Spleen (tissue), 11 donors: ENCODE results near the gene ACBD6. TPM values are rescaled to one million over a fixed set of nuclear protein-coding genes. Genes with fewer than 3 reads are reported as not detected.

ENCODE experiments used
- DNase-seq: peaks from one replicate; pipeline ENCODE4 v3.0.0-alpha.2; 2020
- H3K27ac ChIP-seq, 8 donors: fragments of 200-600 bp; sonication (generic) in 7 of 8; 1 replicate in 4 of 8; 2 replicates in 4 of 8; pipeline versions ENCODE4 v1.5.0 to v1.8.0; 2016 to 2021; ENCODE audit warnings: inconsistent platforms in 4 of 8, mild to moderate bottlenecking in 4 of 8, moderate library complexity in 1 of 8
- H3K27me3 ChIP-seq, 7 donors: fragments of 200-600 bp; sonication (generic) in 6 of 7; replicated peaks in 1 of 7; 1 replicate in 4 of 7; 2 replicates in 3 of 7; pipeline versions ENCODE4 v1.5.0 to v1.8.0; 2016 to 2021; ENCODE audit warnings: inconsistent platforms in 3 of 7, mild to moderate bottlenecking in 1 of 7
- H3K36me3 ChIP-seq, 6 donors: fragments of 200-600 bp; sonication (generic) in 5 of 6; 1 replicate in 4 of 6; 2 replicates in 2 of 6; pipeline versions ENCODE4 v1.5.0 to v1.8.0; 2016 to 2021; ENCODE audit warnings: inconsistent platforms in 2 of 6
- H3K4me1 ChIP-seq, 6 donors: fragments of 200-600 bp; sonication (generic) in 5 of 6; 1 replicate in 3 of 6; 2 replicates in 3 of 6; pipeline versions ENCODE4 v1.5.0 to v1.8.0; 2016 to 2021; ENCODE audit warnings: inconsistent platforms in 3 of 6
- H3K4me3 ChIP-seq, 8 donors: fragments of 200-600 bp; sonication (generic) in 7 of 8; 1 replicate in 4 of 8; 2 replicates in 4 of 8; pipeline versions ENCODE4 v1.5.0 to v1.8.0; 2016 to 2021; ENCODE audit warnings: inconsistent platforms in 4 of 8, mild to moderate bottlenecking in 4 of 8, moderate library complexity in 2 of 8
- H3K9me3 ChIP-seq, 8 donors: fragments of 200-600 bp; sonication (generic) in 7 of 8; 1 replicate in 4 of 8; 2 replicates in 4 of 8; pipeline versions ENCODE4 v1.5.0 to v1.8.0; 2016 to 2021; ENCODE audit warnings: inconsistent platforms in 4 of 8
- CTCF ChIP-seq, 11 experiments: fragments of 200-600 bp in 7 of 11; fragments of 450-650 bp in 4 of 11; sonication (generic) in 4 of 11; IDR thresholded peaks in 8 of 11; conservative IDR thresholded peaks in 3 of 11; 1 replicate in 7 of 11; 2 replicates in 4 of 11; pipeline versions ENCODE4 v1.4.0 to v1.8.0; 2016 to 2021; ENCODE audit warnings: antibody characterized with exemption in 11 of 11, inconsistent platforms in 4 of 11, mild to moderate bottlenecking in 1 of 11
- POLR2A ChIP-seq, 3 donors: fragments of 450-650 bp; IDR thresholded peaks; one replicate each; pipeline ENCODE4 v1.5.1; 2017; ENCODE audit warnings: antibody characterized with exemption in 3 of 3, mild to moderate bottlenecking in 1 of 3
- POLR2AphosphoS5 ChIP-seq, 3 donors: sonication (generic); formaldehyde crosslinking; IDR thresholded peaks; one replicate each; pipeline ENCODE4 v1.5.1; 2017; ENCODE audit warnings: antibody characterized with exemption in 3 of 3
- WGBS, 5 donors: extraction: QIAGEN DNeasy Blood & Tissue Kit in 3 of 5; methylation state at CpG; one replicate each; pipeline versions ENCODE4 v1.1.5 to v1.1.7; 2013 to 2018; 5-methylcytosine and 5-hydroxymethylcytosine counted together
- intact Hi-C: fragments of 100-400 bp; cut with DNase I; formaldehyde crosslinking; loops from one replicate; pipeline ENCODE4 v1.15.0; 2023; ENCODE audit warnings: low total_unique reads
- polyA plus RNA-seq, 3 donors: library from polyadenylated mRNA; stranded (reverse); fragments of 200-250 nt; gene quantifications; one replicate each; pipeline ENCODE4 v1.2.1, GENCODE V29; 2013
- total RNA-seq, 7 donors: library from RNA; depleted of rRNA in 3 of 7; stranded (reverse); fragments of >200 nt in 3 of 7; fragmentation: NEBNext Ultra II Directional in 4 of 7; extraction: Animal tissue kit (Norgen Biotek cat#: 25700) in 4 of 7; gene quantifications; one replicate each; pipeline versions ENCODE4 v1.1.0 to v1.2.1, GENCODE V29; 2016 to 2021
- donor health status: healthy with polysubstance abuse.
- donor health status: DM: no; HTN: no; CAD: no; lungs with moderate emphysema.
- donor health status: DM: no; HTN: no; CAD: no.
- donor health status: Bipolar disorder and iron deficiency.
- donor health status: healthy.
- donor health status: DM: no; HTN: no; CAD: no.
- donor health status: DM: yes; HTN: yes; CAD: no.

Gene ACBD6
- total and polyA plus RNA-seq, 10 donors: 27.2 to 62.9 (median 38.3) TPM

- Histone ChIP-seq H3K27me3 (no peaks in the 10 kb centered on the region), H3K9me3 (no peaks in the 10 kb centered on the region), H3K4me3 (no peak overlapping the region), H3K4me1 (peaks cover 7 to 63% (median 29%) of the 10 kb centered on the region in 6 donors), H3K27ac (no peak overlapping the region), H3K36me3 (peaks cover 0 to 41% (median 11%) of the 10 kb centered on the region in 6 donors)
- intact Hi-C loops: no loop called here
- DNase-seq: no peak
- TF ChIP-seq CTCF (IDR thresholded peaks at IDR 0.05 in 8 of 11, conservative IDR thresholded peaks at IDR 0.05 in 3 of 11) (no peak), POLR2A (IDR thresholded peaks at IDR 0.05) (no peak)
- 83 to 87% (median 86%) methylated on average over 3 of the region's 3 CpGs for WGBS, 5 donors
Observed at GRCh38 chr1:180497826-180498225, 4.6 kb downstream of the ACBD6 start.

DNA sequence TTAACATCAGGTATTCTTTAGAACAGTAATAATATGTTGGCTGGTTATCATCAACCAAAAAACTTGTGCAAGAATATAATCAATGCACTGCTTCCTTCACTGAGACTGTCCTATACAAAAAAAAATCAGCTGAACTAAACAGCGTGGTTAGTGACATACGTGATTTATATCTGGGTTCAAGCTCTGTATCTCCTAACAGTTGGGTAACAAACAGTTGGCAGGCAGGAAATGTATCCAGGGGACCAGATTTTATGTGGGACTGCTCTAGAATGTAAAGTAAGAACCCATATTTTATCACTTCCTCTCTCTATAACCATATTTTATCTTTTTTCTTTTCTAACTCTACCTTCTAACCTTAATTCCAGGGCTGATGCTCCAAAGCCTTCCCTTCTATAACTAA is 8.0 kb downstream of the ACBD6 start:
- WGBS, 5 donors: 33 to 63% (median 47%) methylated on average over 2 of the region's 2 CpGs
- no peak for DNase-seq
- Histone ChIP-seq H3K4me3 (no peak overlapping the region), H3K27ac (no peak overlapping the region), H3K27me3 (no peaks in the 10 kb centered on the region), H3K9me3 (no peaks in the 10 kb centered on the region), H3K4me1 (peaks cover 0 to 35% (median 8%) of the 10 kb centered on the region in 6 donors), H3K36me3 (peaks cover 0 to 70% (median 16%) of the 10 kb centered on the region in 6 donors)
- TF ChIP-seq POLR2A (IDR thresholded peaks at IDR 0.05) (no peak), POLR2AphosphoS5 (IDR thresholded peaks at IDR 0.05) (no peak), CTCF (IDR thresholded peaks at IDR 0.05 in 8 of 11, conservative IDR thresholded peaks at IDR 0.05 in 3 of 11) (no peak)
- intact Hi-C loops: no loop called here

DNA sequence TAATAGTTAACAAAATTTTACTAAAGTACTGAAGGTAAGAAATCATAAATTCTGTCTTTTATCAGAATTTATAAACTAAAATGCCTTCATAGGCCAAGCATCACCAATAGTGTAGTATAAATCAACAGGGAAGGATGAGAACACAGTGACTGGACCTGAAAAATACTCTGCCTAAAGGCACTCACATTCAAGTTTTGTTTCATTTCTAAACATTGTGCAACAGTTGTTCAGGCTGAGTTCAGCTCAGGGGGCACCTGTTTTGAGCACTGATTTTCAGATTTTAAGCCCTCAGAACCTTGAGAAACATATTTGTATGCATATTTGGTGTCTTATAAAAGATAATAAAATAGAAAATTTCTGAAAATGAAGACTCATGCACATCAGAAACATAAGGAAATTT is 12.4 kb downstream of the ACBD6 start:
- Histone ChIP-seq H3K4me1 (peaks cover 0 to 8% (median 0%) of the 10 kb centered on the region in 6 donors), H3K36me3 (peaks cover 0 to 86% (median 20%) of the 10 kb centered on the region in 6 donors), H3K27me3 (no peaks in the 10 kb centered on the region), H3K27ac (no peak overlapping the region), H3K4me3 (no peak overlapping the region), H3K9me3 (no peaks in the 10 kb centered on the region)
- intact Hi-C loops: no loop called here
- TF ChIP-seq POLR2A (IDR thresholded peaks at IDR 0.05): no peak
- TF ChIP-seq CTCF (IDR thresholded peaks at IDR 0.05 in 8 of 11, conservative IDR thresholded peaks at IDR 0.05 in 3 of 11): no peak
- no peak for TF ChIP-seq POLR2AphosphoS5 (IDR thresholded peaks at IDR 0.05)
- DNase-seq: no peak

DNA sequence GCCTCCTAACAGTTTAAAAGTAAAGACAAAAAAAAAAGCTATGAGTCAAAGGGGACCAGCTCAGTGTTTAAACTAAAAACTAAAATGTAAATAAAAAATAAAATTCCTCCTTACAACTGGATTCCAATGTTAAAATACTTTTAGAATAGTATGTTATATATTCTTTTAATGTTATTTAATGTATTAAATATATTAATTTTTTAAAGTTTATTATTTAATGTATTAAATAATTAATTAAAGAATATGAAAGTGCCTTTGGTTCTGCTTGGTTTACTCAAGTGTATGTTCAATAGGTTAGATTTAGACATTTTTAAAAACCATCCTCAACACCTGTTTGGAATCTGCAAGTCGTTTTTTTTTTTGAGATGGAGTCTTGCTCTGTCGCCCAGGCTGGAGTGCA is 13.1 kb downstream of the ACBD6 start:
- Histone ChIP-seq H3K4me1 (peaks cover 0 to 2% (median 0%) of the 10 kb centered on the region in 6 donors), H3K4me3 (no peak overlapping the region), H3K27me3 (no peaks in the 10 kb centered on the region), H3K9me3 (no peaks in the 10 kb centered on the region), H3K36me3 (peaks cover 0 to 85% (median 18%) of the 10 kb centered on the region in 6 donors), H3K27ac (no peak overlapping the region)
- no peak for DNase-seq
- WGBS, 5 donors: 91 to 94% (median 92%) methylated on average over 2 of the region's 2 CpGs
- intact Hi-C loops: no loop called here
- TF ChIP-seq POLR2A (IDR thresholded peaks at IDR 0.05): no peak
- no peak for TF ChIP-seq POLR2AphosphoS5 (IDR thresholded peaks at IDR 0.05)
- no peak for TF ChIP-seq CTCF (IDR thresholded peaks at IDR 0.05 in 8 of 11, conservative IDR thresholded peaks at IDR 0.05 in 3 of 11)
